ENCODE measurements around the gene SLC38A8.
A peak's percentile ranks its signal among the peaks of the same experiment; 100 is the strongest.

Gene SLC38A8

DNA sequence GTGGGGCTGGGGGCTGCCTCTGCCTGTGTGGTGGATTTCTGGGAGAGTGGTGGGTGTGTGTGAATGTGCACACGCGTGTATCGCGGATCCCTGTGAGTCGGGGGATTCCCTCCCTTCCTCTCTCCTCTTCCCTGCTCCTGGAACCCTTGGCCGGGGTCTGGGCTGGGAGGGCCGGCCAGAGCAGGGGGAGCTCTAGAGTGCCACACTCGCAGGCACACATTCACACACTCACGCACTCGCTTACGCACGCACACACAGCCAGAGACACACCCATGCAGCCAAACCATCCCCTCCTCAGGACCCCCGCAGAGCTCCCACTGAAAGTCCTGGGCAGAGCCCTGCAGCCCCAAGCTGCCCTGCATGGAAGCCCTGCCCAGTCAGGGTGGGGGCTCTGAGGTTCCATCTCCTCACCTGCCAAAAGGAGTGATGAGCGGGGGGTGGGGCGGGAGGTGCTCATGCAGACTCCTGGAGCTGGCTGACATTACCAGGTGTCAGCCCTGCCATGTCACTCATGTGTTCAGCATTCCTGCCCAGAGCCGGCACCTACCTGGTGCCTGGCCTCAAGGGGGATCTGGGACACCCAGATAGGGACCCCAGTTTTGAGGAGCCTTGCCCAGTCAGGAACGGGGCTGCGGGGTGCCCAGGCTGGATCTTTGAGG lies 72.7 kb downstream of the SLC38A8 start:
- no peak overlapping the region for H3K9ac ChIP-seq (ENCODE audit: low read length)
- peak overlapping the region; percentile 58; the same call in 1 of the 2 replicates for H3K4me3 ChIP-seq (ENCODE audit: low read depth, low read length)
- peaks cover 7% of the 10 kb centered on the region for H3K4me1 ChIP-seq (ENCODE audit: control insufficient read depth, insufficient read depth, low read length)
- peaks cover 18% of the 10 kb centered on the region for H3K27me3 ChIP-seq (ENCODE audit: control insufficient read depth, insufficient read depth, low read length)
- no peaks in the 10 kb centered on the region for H3K36me3 ChIP-seq (ENCODE audit: control insufficient read depth, insufficient read depth, low read length)
- no peaks in the 10 kb centered on the region for H3K9me3 ChIP-seq (ENCODE audit: control insufficient read depth, insufficient read depth, low read depth, low read length)
- H3K27ac ChIP-seq (ENCODE audit: low read depth, low read length): no peak overlapping the region

DNA sequence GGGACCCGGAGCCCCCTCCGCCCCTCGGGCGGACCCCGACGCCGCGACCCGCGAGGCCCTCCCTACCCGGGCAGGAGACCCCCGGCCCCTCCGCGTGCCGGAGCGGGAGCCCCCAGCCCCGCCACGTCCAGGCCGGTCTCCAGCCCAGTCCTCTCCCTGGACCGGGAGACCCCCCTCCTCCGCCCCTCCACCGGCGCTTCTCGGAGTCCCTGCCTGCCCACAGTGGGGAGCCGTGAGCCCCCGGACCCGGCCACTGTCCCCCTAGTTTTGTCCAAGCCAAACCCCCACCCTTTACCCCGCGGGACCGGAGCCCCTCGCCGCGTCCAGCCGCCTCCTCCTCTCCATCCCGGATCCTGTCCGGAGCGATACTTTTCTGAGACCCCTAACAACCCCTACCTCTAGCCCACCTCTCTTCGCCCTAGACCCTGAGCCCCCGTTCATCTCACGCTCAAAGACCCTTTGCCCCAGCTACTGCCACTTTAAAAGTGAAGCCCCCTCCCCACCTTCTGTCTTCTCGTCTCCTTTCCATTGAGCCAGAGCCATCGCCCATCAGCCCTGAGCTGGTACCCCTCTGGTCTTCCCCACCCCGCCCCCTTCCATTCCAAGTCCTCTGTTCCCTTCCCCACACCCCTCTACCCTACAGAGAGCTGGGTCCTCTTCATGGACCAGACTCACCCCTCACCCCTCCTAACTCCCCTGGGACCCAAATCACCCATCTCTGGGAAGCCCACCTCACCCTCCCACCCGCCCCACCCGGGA lies 73.5 kb downstream of the SLC38A8 start:
- Histone ChIP-seq H3K9me3 (ENCODE audit: control insufficient read depth, insufficient read depth, low read depth, low read length) (no peaks in the 10 kb centered on the region), H3K4me1 (ENCODE audit: control insufficient read depth, insufficient read depth, low read length) (peaks cover 7% of the 10 kb centered on the region), H3K4me3 (ENCODE audit: low read depth, low read length) (peak overlapping the region; percentile 58), H3K27ac (ENCODE audit: low read depth, low read length) (no peak overlapping the region), H3K27me3 (ENCODE audit: control insufficient read depth, insufficient read depth, low read length) (peaks cover 18% of the 10 kb centered on the region), H3K36me3 (ENCODE audit: control insufficient read depth, insufficient read depth, low read length) (no peaks in the 10 kb centered on the region), H3K9ac (ENCODE audit: low read length) (peak overlapping the region; percentile 31)

DNA sequence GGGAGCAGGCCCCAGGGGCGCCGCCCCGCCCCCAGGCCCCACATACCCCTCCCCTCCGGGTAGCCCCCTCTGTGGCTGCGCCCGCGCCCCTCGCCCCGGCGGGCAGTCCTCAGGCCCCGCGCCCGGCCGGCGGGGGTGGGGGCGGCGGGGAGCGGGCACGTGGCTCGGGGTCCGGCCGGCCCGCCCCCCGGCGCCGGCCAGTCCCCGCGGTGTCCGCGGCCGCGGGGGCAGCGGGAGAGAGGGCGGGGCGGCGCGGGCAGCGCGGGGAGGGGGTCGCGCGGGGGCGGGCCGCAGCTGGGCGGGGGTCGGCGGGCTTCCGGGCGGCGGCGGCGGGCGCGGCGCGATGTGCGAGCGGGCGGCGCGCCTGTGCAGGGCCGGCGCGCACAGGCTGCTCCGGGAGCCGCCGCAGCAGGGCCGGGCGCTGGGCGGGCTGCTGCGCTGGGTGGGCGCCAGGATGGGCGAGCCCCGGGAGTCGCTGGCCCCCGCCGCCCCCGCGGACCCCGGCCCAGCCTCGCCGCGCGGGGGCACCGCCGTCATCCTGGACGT lies 74.2 kb downstream of the SLC38A8 start:
- Histone ChIP-seq H3K27ac (ENCODE audit: low read depth, low read length) (no peak overlapping the region), H3K9me3 (ENCODE audit: control insufficient read depth, insufficient read depth, low read depth, low read length) (no peaks in the 10 kb centered on the region), H3K9ac (ENCODE audit: low read length) (no peak overlapping the region), H3K4me3 (ENCODE audit: low read depth, low read length) (peak overlapping the region; percentile 58), H3K27me3 (ENCODE audit: control insufficient read depth, insufficient read depth, low read length) (peaks cover 18% of the 10 kb centered on the region), H3K4me1 (ENCODE audit: control insufficient read depth, insufficient read depth, low read length) (peaks cover 7% of the 10 kb centered on the region), H3K36me3 (ENCODE audit: control insufficient read depth, insufficient read depth, low read length) (no peaks in the 10 kb centered on the region)

GRCh38 chr16:83967838-83968305 lies 74.7 kb downstream of the SLC38A8 start, which contains the start of gene NECAB2:
Gene NECAB2 (plus strand): TSS chr16:83968244. CDS start chr16:83968649, 405 bp downstream.
- peak within 1 kb of the TSS; percentile 58 for H3K4me3 ChIP-seq (ENCODE audit: low read depth, low read length)

DNA sequence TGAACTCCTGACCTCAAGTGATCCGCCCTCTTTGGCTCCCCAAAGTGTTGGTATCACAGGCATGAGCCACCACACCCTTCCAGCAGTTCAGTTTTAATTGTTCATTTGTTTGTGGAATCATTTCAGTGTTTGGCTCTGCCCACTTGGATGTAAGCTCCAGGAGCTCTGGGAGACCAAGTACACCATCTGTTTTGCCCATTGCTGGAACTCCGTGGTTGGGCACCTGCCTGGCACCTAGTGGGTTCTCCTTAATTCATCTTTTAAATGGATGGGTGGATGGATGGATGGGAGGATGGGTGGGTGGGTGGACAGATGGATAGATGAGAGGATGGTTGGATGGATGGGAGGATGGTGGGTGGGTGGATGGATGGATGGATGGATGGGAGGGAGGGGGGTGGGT lies 75.5 kb downstream of the SLC38A8 start:
- H3K36me3 ChIP-seq (ENCODE audit: control insufficient read depth, insufficient read depth, low read length): no peaks in the 10 kb centered on the region
- no peaks in the 10 kb centered on the region for H3K9me3 ChIP-seq (ENCODE audit: control insufficient read depth, insufficient read depth, low read depth, low read length)
- H3K9ac ChIP-seq (ENCODE audit: low read length): no peak overlapping the region
- peaks cover 18% of the 10 kb centered on the region for H3K27me3 ChIP-seq (ENCODE audit: control insufficient read depth, insufficient read depth, low read length)
- H3K4me1 ChIP-seq (ENCODE audit: control insufficient read depth, insufficient read depth, low read length): peaks cover 7% of the 10 kb centered on the region
- no peak overlapping the region for H3K27ac ChIP-seq (ENCODE audit: low read depth, low read length)
- H3K4me3 ChIP-seq (ENCODE audit: low read depth, low read length): no peak overlapping the region

More at GRCh38 chr16:83967838-83968305, 74.7 kb downstream of the SLC38A8 start, which contains the start of gene NECAB2:
- H3K4me1 ChIP-seq (ENCODE audit: control insufficient read depth, insufficient read depth, low read length): peaks cover 7% of the 10 kb centered on the region
- no peak within 1 kb of the TSS for H3K27ac ChIP-seq (ENCODE audit: low read depth, low read length)
- peaks cover 18% of the 10 kb centered on the region for H3K27me3 ChIP-seq (ENCODE audit: control insufficient read depth, insufficient read depth, low read length)
- peak within 1 kb of the TSS; percentile 31 for H3K9ac ChIP-seq (ENCODE audit: low read length)
- H3K9me3 ChIP-seq (ENCODE audit: control insufficient read depth, insufficient read depth, low read depth, low read length): no peaks in the 10 kb centered on the region
- no peaks in the 10 kb centered on the region for H3K36me3 ChIP-seq (ENCODE audit: control insufficient read depth, insufficient read depth, low read length)

DNA sequence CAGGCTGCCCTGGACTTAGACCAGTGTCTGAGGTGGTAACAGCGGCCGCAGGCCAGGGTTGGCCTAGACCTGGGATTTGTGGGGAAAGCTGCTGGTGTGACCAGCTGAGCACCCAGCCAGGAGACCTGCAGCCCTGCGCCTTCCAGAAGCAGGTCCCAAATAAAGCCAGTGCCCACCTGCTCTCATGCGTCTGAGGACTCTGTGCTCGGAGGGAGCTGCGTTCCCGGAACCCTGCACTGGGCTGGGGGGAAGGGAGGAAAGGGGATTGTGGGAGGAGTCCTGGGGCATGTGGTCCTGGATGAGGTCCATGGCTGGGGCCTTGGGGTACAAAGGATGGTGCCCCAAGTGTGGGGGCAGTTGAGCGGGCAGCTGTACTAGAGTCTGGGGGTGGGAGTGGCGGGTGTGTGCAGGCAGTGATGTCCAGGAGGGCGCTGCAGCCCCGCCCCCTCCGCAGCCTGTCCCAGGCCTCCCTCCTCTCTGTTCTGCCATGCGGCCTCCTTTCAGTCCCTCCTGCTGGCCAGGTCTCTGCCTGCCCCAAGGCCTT lies 76.4 kb downstream of the SLC38A8 start:
- Histone ChIP-seq H3K27me3 (ENCODE audit: control insufficient read depth, insufficient read depth, low read length) (peaks cover 18% of the 10 kb centered on the region), H3K9ac (ENCODE audit: low read length) (no peak overlapping the region), H3K4me3 (ENCODE audit: low read depth, low read length) (no peak overlapping the region), H3K9me3 (ENCODE audit: control insufficient read depth, insufficient read depth, low read depth, low read length) (no peaks in the 10 kb centered on the region), H3K36me3 (ENCODE audit: control insufficient read depth, insufficient read depth, low read length) (no peaks in the 10 kb centered on the region), H3K27ac (ENCODE audit: low read depth, low read length) (no peak overlapping the region), H3K4me1 (ENCODE audit: control insufficient read depth, insufficient read depth, low read length) (peaks cover 7% of the 10 kb centered on the region)

GRCh38 chr16:83965444-83966152 lies 77.0 kb downstream of the SLC38A8 start:
- Histone ChIP-seq H3K27me3 (ENCODE audit: control insufficient read depth, insufficient read depth, low read length) (peaks cover 18% of the 10 kb centered on the region), H3K4me1 (ENCODE audit: control insufficient read depth, insufficient read depth, low read length) (peaks cover 7% of the 10 kb centered on the region), H3K27ac (ENCODE audit: low read depth, low read length) (no peak overlapping the region), H3K4me3 (ENCODE audit: low read depth, low read length) (no peak overlapping the region), H3K36me3 (ENCODE audit: control insufficient read depth, insufficient read depth, low read length) (no peaks in the 10 kb centered on the region), H3K9me3 (ENCODE audit: control insufficient read depth, insufficient read depth, low read depth, low read length) (no peaks in the 10 kb centered on the region), H3K9ac (ENCODE audit: low read length) (no peak overlapping the region)

- no peaks in the 10 kb centered on the region for H3K36me3 ChIP-seq (ENCODE audit: control insufficient read depth, insufficient read depth, low read length)
- peaks cover 12% of the 10 kb centered on the region for H3K27me3 ChIP-seq (ENCODE audit: control insufficient read depth, insufficient read depth, low read length)
- peaks cover 4% of the 10 kb centered on the region for H3K4me1 ChIP-seq (ENCODE audit: control insufficient read depth, insufficient read depth, low read length)
- no peak overlapping the region for H3K27ac ChIP-seq (ENCODE audit: low read depth, low read length)
- H3K9ac ChIP-seq (ENCODE audit: low read length): no peak overlapping the region
- no peaks in the 10 kb centered on the region for H3K9me3 ChIP-seq (ENCODE audit: control insufficient read depth, insufficient read depth, low read depth, low read length)
- no peak overlapping the region for H3K4me3 ChIP-seq (ENCODE audit: low read depth, low read length)
Observed at GRCh38 chr16:83964684-83965443, 77.7 kb downstream of the SLC38A8 start.

DNA sequence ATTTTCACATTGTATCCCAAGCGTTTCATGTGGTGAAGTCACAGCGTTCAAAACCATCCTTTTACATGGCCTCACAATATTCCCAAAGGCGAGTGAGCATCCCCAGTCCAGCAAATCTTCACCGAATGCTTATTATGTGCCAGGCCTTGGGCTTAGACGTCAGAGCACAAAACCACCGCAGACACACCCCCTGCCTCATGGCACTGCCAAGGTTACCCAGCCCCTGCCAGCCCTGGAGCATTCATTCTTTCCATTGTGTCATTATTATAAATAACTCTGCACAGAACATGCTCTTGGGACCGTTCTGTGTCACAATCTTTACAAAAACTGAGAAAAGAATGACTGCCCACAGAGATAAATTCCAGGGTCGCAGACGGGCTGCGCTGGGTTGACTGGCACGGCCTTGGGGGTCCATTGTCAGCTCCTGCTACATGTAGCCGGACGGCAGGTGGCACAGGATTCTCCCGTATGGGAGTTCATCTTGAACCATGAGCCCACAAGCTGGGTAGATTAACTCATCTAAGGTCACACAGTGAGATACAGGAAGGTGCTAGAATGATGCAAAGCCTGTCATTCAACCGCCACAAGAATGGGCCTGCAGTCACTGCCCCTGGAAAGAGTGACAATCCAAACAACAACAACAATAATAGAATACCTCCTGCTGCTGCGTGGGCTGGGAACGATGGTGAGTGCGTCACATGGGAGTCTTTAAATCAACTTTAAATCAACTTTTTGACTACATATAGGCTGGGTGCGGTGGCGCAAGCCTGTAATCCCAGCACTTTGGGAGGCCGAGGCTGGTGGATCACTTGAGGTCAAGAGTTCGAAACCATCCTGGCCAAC lies 79.1 kb downstream of the SLC38A8 start:
- Histone ChIP-seq H3K4me1 (ENCODE audit: control insufficient read depth, insufficient read depth, low read length) (no peaks in the 10 kb centered on the region; the same call in 1 of the 2 replicates), H3K36me3 (ENCODE audit: control insufficient read depth, insufficient read depth, low read length) (no peaks in the 10 kb centered on the region; the same call in 1 of the 2 replicates), H3K9me3 (ENCODE audit: control insufficient read depth, insufficient read depth, low read depth, low read length) (no peaks in the 10 kb centered on the region), H3K27me3 (ENCODE audit: control insufficient read depth, insufficient read depth, low read length) (no peaks in the 10 kb centered on the region), H3K9ac (ENCODE audit: low read length) (no peak overlapping the region), H3K27ac (ENCODE audit: low read depth, low read length) (no peak overlapping the region), H3K4me3 (ENCODE audit: low read depth, low read length) (no peak overlapping the region)
